ENCODE data around the gene TRIOBP. TPM values are rescaled to one million over a fixed set of nuclear protein-coding genes. Genes with fewer than 3 reads are reported as not detected.

TRIOBP gene
- total RNA-seq, 4 donors from 2014 or later = 45.3 to 86.4 (median 65.1) TPM

DNA sequence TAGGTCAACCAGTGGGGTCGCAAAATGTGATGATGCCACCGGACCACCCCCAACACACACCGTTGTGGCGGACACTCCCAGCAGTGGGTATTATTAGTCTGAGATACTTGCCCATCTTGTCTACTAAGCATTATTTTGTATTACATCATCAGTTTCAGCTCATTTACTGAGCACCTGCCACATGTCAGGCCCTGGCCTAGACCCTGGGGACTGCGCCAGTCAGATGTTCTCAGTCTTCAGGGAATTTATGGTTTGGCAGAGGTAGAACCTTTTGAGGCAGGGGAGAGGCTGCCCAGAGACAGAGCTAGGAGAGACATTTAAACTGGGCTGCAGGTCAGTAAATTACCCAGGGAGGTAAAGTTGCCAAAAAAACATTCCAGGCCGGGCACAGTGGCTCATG, 67.8 kb downstream of the TRIOBP start:
- TF ChIP-seq POLR2A (IDR thresholded peaks at IDR 0.05) (no peak), CTCF (IDR thresholded peaks at IDR 0.05) (no peak)
- DNase-seq (ENCODE audit: low spot score in 2 of 2) = no peak
- intact Hi-C loops (cut with DNase I; ENCODE audit: low total_unique reads) = no loop called here
- WGBS, 2 donors = 77 to 85% methylated on average over 6 of the region's 6 CpGs
- H3K4me3 ChIP-seq (ENCODE audit: low read depth, poor library complexity, severe bottlenecking) = no peak overlapping the region

DNA sequence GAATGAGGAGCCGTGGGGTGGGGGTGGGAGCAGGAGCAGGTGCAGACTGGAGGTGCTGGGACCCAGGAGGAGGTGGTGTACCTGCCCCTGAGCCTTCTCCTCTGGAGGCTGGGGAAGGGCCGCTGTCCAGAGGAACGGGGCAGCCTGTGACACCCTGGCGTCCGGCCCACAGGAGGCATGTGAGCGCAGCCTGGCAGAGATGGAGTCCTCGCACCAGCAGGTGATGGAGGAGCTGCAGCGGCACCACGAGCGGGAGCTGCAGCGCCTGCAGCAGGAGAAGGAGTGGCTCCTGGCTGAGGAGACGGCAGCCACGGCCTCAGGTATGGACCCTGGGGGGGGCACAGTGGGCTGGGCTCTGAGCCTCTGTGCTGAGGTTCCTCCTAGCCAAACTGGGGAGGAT, 68.7 kb downstream of the TRIOBP start:
- TF ChIP-seq CTCF (IDR thresholded peaks at IDR 0.05) (no peak), POLR2A (IDR thresholded peaks at IDR 0.05) (no peak)
- 85 to 89% methylated on average over 10 to 13 of the region's 13 CpGs for WGBS, 2 donors
- no peak overlapping the region for H3K4me3 ChIP-seq (ENCODE audit: low read depth, poor library complexity, severe bottlenecking)
- intact Hi-C loops (cut with DNase I; ENCODE audit: low total_unique reads) = no loop called here
- DNase-seq (ENCODE audit: low spot score in 2 of 2) = no peak

DNA sequence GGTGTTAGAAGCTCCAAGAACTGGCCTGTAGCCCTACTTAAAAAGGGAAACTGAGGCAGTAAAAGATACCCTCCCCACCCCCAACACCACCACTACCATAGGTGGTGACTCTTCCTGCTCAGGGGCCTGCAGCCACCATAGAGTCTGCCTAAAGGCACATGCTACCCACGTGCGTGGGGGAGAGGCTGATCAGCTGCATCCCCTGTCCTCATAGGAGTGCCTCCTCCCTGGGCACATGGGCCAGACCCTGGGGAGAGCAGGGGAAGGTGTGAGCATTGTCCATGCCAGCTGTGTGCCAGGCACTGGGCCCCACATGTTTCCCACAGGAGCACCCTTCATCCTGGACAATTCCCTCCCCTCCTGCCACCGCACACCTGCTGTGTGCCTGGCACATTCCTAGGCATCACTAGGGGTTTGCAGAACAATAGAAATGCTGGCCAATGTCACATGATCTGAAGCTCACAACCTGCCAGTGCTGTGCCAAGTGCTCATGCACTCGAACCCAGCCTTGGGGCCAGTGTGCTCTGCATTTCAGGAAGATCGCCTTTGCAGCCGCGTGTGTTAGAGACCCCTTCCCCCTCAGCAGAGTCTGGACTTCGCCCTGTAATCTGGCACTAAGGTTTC, 69.2 kb downstream of the TRIOBP start:
- H3K4me3 ChIP-seq (ENCODE audit: low read depth, poor library complexity, severe bottlenecking) = no peak overlapping the region
- 88 to 91% methylated on average over 8 of the region's 8 CpGs for WGBS, 2 donors
- DNase-seq (ENCODE audit: low spot score in 2 of 2) = no peak
- no peak for TF ChIP-seq CTCF (IDR thresholded peaks at IDR 0.05)
- TF ChIP-seq POLR2A (IDR thresholded peaks at IDR 0.05) = no peak
- intact Hi-C loops (cut with DNase I; ENCODE audit: low total_unique reads) = no loop called here

DNA sequence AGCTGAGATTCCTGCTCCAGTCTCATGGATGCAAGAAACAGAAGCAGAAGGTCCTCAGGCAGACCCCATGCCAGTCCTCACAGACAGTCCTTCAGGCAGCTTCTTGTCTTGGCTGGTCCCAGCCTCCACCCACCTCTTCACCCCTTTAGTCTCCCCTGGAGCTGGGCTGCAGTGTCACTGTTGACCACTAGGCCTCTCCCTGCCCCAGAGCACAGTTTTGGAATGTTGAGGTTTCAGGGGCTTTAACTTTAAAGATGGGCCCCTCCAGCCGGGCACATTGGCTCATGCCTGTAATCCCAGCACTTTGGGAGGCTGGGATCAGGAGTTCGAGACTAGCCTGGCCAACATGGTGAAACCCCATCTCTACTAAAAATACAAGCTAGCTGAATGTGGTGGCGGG, 71.4 kb downstream of the TRIOBP start:
- no peak overlapping the region for H3K4me3 ChIP-seq (ENCODE audit: low read depth, poor library complexity, severe bottlenecking)
- WGBS, 2 donors = 88 to 96% methylated on average over 3 of the region's 3 CpGs
- DNase-seq (ENCODE audit: low spot score in 2 of 2) = no peak
- TF ChIP-seq CTCF (IDR thresholded peaks at IDR 0.05) = no peak
- no peak for TF ChIP-seq POLR2A (IDR thresholded peaks at IDR 0.05)
- intact Hi-C loops (cut with DNase I; ENCODE audit: low total_unique reads) = no loop called here

GRCh38 chr22:37769056-37769455, 72.2 kb downstream of the TRIOBP start:
- WGBS, 2 donors = 93 to 95% methylated on average over 18 to 23 of the region's 24 CpGs
- intact Hi-C loops (cut with DNase I; ENCODE audit: low total_unique reads) = no loop called here

More at GRCh38 chr22:37769056-37769455, 72.2 kb downstream of the TRIOBP start:
- no peak overlapping the region for H3K4me3 ChIP-seq (ENCODE audit: low read depth, poor library complexity, severe bottlenecking)
- TF ChIP-seq POLR2A (IDR thresholded peaks at IDR 0.05) (no peak), CTCF (IDR thresholded peaks at IDR 0.05) (no peak)
- DNase-seq (ENCODE audit: low spot score in 2 of 2) = no peak
